Activated naive CD4-positive, alpha-beta T cell treated with anti-CD3 and anti-CD28 coated beads, Interleukin-2, amount 50 U/mL, for 24 hours (primary cell): Measurements from ENCODE around the gene LHFPL5.

Source experiments
- H3K27ac Mint-ChIP-seq: one replicate; pipeline ENCODE4 v1.8.0; 2021; ENCODE audit warnings: mild to moderate bottlenecking, mixed read lengths
- H3K27me3 Mint-ChIP-seq: one replicate; pipeline ENCODE4 v1.8.0; 2021; ENCODE audit warnings: mixed read lengths
- H3K36me3 Mint-ChIP-seq: one replicate; pipeline ENCODE4 v1.8.0; 2021; ENCODE audit warnings: mixed read lengths
- H3K4me1 Mint-ChIP-seq: one replicate; pipeline ENCODE4 v1.8.0; 2021; ENCODE audit warnings: mixed read lengths
- H3K4me3 Mint-ChIP-seq: one replicate; pipeline ENCODE4 v1.8.0; 2021; ENCODE audit warnings: mild to moderate bottlenecking, mixed read lengths
- H3K9me3 Mint-ChIP-seq: one replicate; pipeline ENCODE4 v1.8.0; 2021; ENCODE audit warnings: mixed read lengths

LHFPL5 gene

GRCh38 chr6:35804996-35805736 lies at the start of gene LHFPL5:
LHFPL5 (plus strand) TSS chr6:35805352; CDS start chr6:35805671, 319 bp downstream.
- Mint-ChIP-seq H3K36me3 (no peaks in the 10 kb centered on the region), H3K4me3 (peak within 1 kb of the TSS; percentile 30), H3K4me1 (peaks cover 9% of the 10 kb centered on the region), H3K9me3 (peaks cover 4% of the 10 kb centered on the region), H3K27ac (no peak within 1 kb of the TSS), H3K27me3 (peaks cover 20% of the 10 kb centered on the region)

- Mint-ChIP-seq H3K36me3 (peaks cover 2% of the 10 kb centered on the region), H3K9me3 (no peaks in the 10 kb centered on the region), H3K4me3 (no peak overlapping the region), H3K27me3 (peaks cover 18% of the 10 kb centered on the region), H3K4me1 (no peaks in the 10 kb centered on the region), H3K27ac (no peak overlapping the region)
These were observed 47.6 kb upstream of the LHFPL5 start for GRCh38 chr6:35757456-35758123.

- H3K4me1 Mint-ChIP-seq = peaks cover 10% of the 10 kb centered on the region
- no peak overlapping the region for H3K27ac Mint-ChIP-seq
- no peak overlapping the region for H3K4me3 Mint-ChIP-seq
- H3K36me3 Mint-ChIP-seq = peaks cover 2% of the 10 kb centered on the region
- H3K27me3 Mint-ChIP-seq = peaks cover 32% of the 10 kb centered on the region
- no peaks in the 10 kb centered on the region for H3K9me3 Mint-ChIP-seq
These were observed 45.7 kb upstream of the LHFPL5 start for GRCh38 chr6:35759426-35759825.

- H3K36me3 Mint-ChIP-seq = no peaks in the 10 kb centered on the region
These were observed 39.4 kb upstream of the LHFPL5 start for GRCh38 chr6:35765739-35766138.

GRCh38 chr6:35769211-35769610 lies 35.9 kb upstream of the LHFPL5 start:
- H3K36me3 Mint-ChIP-seq = no peaks in the 10 kb centered on the region
- peaks cover 1% of the 10 kb centered on the region for H3K4me1 Mint-ChIP-seq
- H3K9me3 Mint-ChIP-seq = no peaks in the 10 kb centered on the region
- no peak overlapping the region for H3K4me3 Mint-ChIP-seq
- peaks cover 4% of the 10 kb centered on the region for H3K27me3 Mint-ChIP-seq
- no peak overlapping the region for H3K27ac Mint-ChIP-seq

More at GRCh38 chr6:35765739-35766138, 39.4 kb upstream of the LHFPL5 start:
- Mint-ChIP-seq H3K9me3 (no peaks in the 10 kb centered on the region), H3K27ac (no peak overlapping the region), H3K27me3 (peaks cover 22% of the 10 kb centered on the region), H3K4me3 (no peak overlapping the region), H3K4me1 (peaks cover 10% of the 10 kb centered on the region)

GRCh38 chr6:35771343-35771627 lies 33.9 kb upstream of the LHFPL5 start:
- no peaks in the 10 kb centered on the region for H3K4me1 Mint-ChIP-seq
- H3K9me3 Mint-ChIP-seq = no peaks in the 10 kb centered on the region
- no peak overlapping the region for H3K27ac Mint-ChIP-seq
- no peaks in the 10 kb centered on the region for H3K36me3 Mint-ChIP-seq
- H3K27me3 Mint-ChIP-seq = peaks cover 8% of the 10 kb centered on the region
- H3K4me3 Mint-ChIP-seq = no peak overlapping the region

- Mint-ChIP-seq H3K4me3 (no peak overlapping the region), H3K27me3 (peaks cover 15% of the 10 kb centered on the region), H3K4me1 (peaks cover 4% of the 10 kb centered on the region), H3K9me3 (no peaks in the 10 kb centered on the region), H3K27ac (no peak overlapping the region), H3K36me3 (no peaks in the 10 kb centered on the region)
These were observed 30.9 kb upstream of the LHFPL5 start for GRCh38 chr6:35774116-35774794.

GRCh38 chr6:35775031-35775430 lies 30.1 kb upstream of the LHFPL5 start:
- Mint-ChIP-seq H3K27me3 (peaks cover 15% of the 10 kb centered on the region), H3K27ac (no peak overlapping the region), H3K9me3 (no peaks in the 10 kb centered on the region), H3K4me1 (peaks cover 4% of the 10 kb centered on the region), H3K4me3 (no peak overlapping the region), H3K36me3 (no peaks in the 10 kb centered on the region)

GRCh38 chr6:35776364-35777215 lies 28.6 kb upstream of the LHFPL5 start, which contains the start of gene CLPSL2:
CLPSL2 (plus strand) TSS chr6:35776598; CDS start chr6:35776619, 21 bp downstream.
- Mint-ChIP-seq H3K4me1 (peaks cover 4% of the 10 kb centered on the region), H3K9me3 (no peaks in the 10 kb centered on the region), H3K4me3 (peak within 1 kb of the TSS; percentile 80), H3K36me3 (no peaks in the 10 kb centered on the region), H3K27me3 (peaks cover 15% of the 10 kb centered on the region), H3K27ac (no peak within 1 kb of the TSS)

- H3K36me3 Mint-ChIP-seq = no peaks in the 10 kb centered on the region
- H3K27ac Mint-ChIP-seq = no peak overlapping the region
- H3K27me3 Mint-ChIP-seq = peaks cover 15% of the 10 kb centered on the region
- H3K9me3 Mint-ChIP-seq = no peaks in the 10 kb centered on the region
- H3K4me3 Mint-ChIP-seq = peak overlapping the region; percentile 80
- H3K4me1 Mint-ChIP-seq = peaks cover 4% of the 10 kb centered on the region
These were observed 27.6 kb upstream of the LHFPL5 start for GRCh38 chr6:35777356-35778102.

- Mint-ChIP-seq H3K27me3 (peaks cover 14% of the 10 kb centered on the region), H3K4me3 (peak overlapping the region; percentile 8), H3K36me3 (no peaks in the 10 kb centered on the region)
These were observed 26.7 kb upstream of the LHFPL5 start for GRCh38 chr6:35778437-35778836.

GRCh38 chr6:35780719-35781118 lies 24.4 kb upstream of the LHFPL5 start, which contains the start of gene CLPSL1:
CLPSL1 (plus strand) TSS chr6:35781019; CDS start chr6:35781111, 92 bp downstream.
- Mint-ChIP-seq H3K27me3 (peaks cover 17% of the 10 kb centered on the region), H3K9me3 (no peaks in the 10 kb centered on the region), H3K27ac (no peak within 1 kb of the TSS), H3K4me1 (peaks cover 4% of the 10 kb centered on the region), H3K4me3 (no peak within 1 kb of the TSS), H3K36me3 (no peaks in the 10 kb centered on the region)

More at GRCh38 chr6:35778437-35778836, 26.7 kb upstream of the LHFPL5 start:
- Mint-ChIP-seq H3K4me1 (peaks cover 4% of the 10 kb centered on the region), H3K27ac (no peak overlapping the region), H3K9me3 (no peaks in the 10 kb centered on the region)

GRCh38 chr6:35781290-35781689 lies 23.9 kb upstream of the LHFPL5 start:
- Mint-ChIP-seq H3K27me3 (peaks cover 15% of the 10 kb centered on the region), H3K36me3 (no peaks in the 10 kb centered on the region), H3K9me3 (no peaks in the 10 kb centered on the region), H3K27ac (no peak overlapping the region), H3K4me3 (no peak overlapping the region), H3K4me1 (peaks cover 4% of the 10 kb centered on the region)

- Mint-ChIP-seq H3K27me3 (peaks cover 16% of the 10 kb centered on the region), H3K27ac (no peak overlapping the region), H3K4me3 (no peak overlapping the region), H3K36me3 (no peaks in the 10 kb centered on the region), H3K4me1 (peaks cover 3% of the 10 kb centered on the region), H3K9me3 (no peaks in the 10 kb centered on the region)
These were observed 22.7 kb upstream of the LHFPL5 start for GRCh38 chr6:35782424-35782823.
